GM23338 (cell line): ENCODE measurements around the gene GARIN3. TPM values are rescaled to one million over a fixed set of nuclear protein-coding genes. Genes with fewer than 3 reads are reported as not detected.

ENCODE experiments used
- ATAC-seq: fragments of 200-7000 bp; cut with Tn5 transposase; 3 replicates; pipeline ENCODE4 v1.9.1; 2020
- DNase-seq: peaks from one replicate; pipeline ENCODE4 v3.0.0-alpha.2; 2015; ENCODE audit warnings: low spot score
- H2AFZ ChIP-seq: fragments of 200-600 bp; sonication (generic); 2 replicates; pipeline ENCODE4 v1.8.0; 2016; ENCODE audit warnings: antibody characterized with exemption, mild to moderate bottlenecking, moderate library complexity
- H3F3A ChIP-seq: fragments of 200-600 bp; sonication (generic); replicated peaks from 2 replicates; pipeline ENCODE4 v1.8.0; 2017; ENCODE audit warnings: antibody characterized with exemption, mixed run types, low read depth
- H3K27ac ChIP-seq: fragments of 200-600 bp; sonication (generic); 2 replicates; pipeline ENCODE4 v1.6.1; 2016; ENCODE audit warnings: low read depth
- H3K27me3 ChIP-seq: fragments of 200-600 bp; sonication (generic); 2 replicates; pipeline ENCODE4 v1.8.0; 2016; ENCODE audit warnings: mild to moderate bottlenecking, mixed run types, moderate library complexity; ENCODE audit not compliant: insufficient read depth
- H3K36me3 ChIP-seq: fragments of 200-600 bp; sonication (generic); 2 replicates; pipeline ENCODE4 v1.8.0; 2016; ENCODE audit warnings: mild to moderate bottlenecking; ENCODE audit not compliant: insufficient read depth
- H3K4me1 ChIP-seq: fragments of 200-600 bp; sonication (generic); 2 replicates; pipeline ENCODE4 v1.8.0; 2016; ENCODE audit warnings: mild to moderate bottlenecking, moderate library complexity; ENCODE audit not compliant: insufficient read depth
- H3K4me2 ChIP-seq: fragments of 200-600 bp; sonication (generic); 2 replicates; pipeline ENCODE4 v1.7.1; 2017; ENCODE audit warnings: mixed run types
- H3K4me3 ChIP-seq: fragments of 200-600 bp; sonication (generic); 2 replicates; pipeline ENCODE4 v1.6.1; 2016; ENCODE audit warnings: mixed run types
- H3K79me2 ChIP-seq: fragments of 200-600 bp; sonication (generic); replicated peaks from 2 replicates; pipeline ENCODE4 v1.8.0; 2017; ENCODE audit warnings: mild to moderate bottlenecking; ENCODE audit not compliant: insufficient read depth
- H3K9me2 ChIP-seq: fragments of 200-600 bp; sonication (generic); 2 replicates; pipeline ENCODE4 v1.8.0; 2017; ENCODE audit not compliant: insufficient read depth
- H4K20me1 ChIP-seq: fragments of 200-600 bp; sonication (generic); replicated peaks from 2 replicates; pipeline ENCODE4 v1.8.0; 2017; ENCODE audit warnings: mild to moderate bottlenecking; ENCODE audit not compliant: insufficient read depth
- H3K27ac Mint-ChIP-seq: 2 replicates; pipeline ENCODE4 v1.8.0; 2020; ENCODE audit warnings: inconsistent platforms, mild to moderate bottlenecking, moderate library complexity, mixed read lengths
- H3K27me3 Mint-ChIP-seq: 3 replicates; pipeline ENCODE4 v1.8.0; 2022; ENCODE audit warnings: low read depth, mild to moderate bottlenecking, moderate library complexity, mixed read lengths, inconsistent platforms; ENCODE audit not compliant: insufficient read depth, poor library complexity
- H3K36me3 Mint-ChIP-seq: 3 replicates; pipeline ENCODE4 v1.8.0; 2021; ENCODE audit warnings: low read depth, mild to moderate bottlenecking, inconsistent platforms, moderate library complexity, mixed read lengths
- H3K4me1 Mint-ChIP-seq: 3 replicates; pipeline ENCODE4 v1.8.0; 2020; ENCODE audit warnings: mild to moderate bottlenecking, inconsistent platforms, mixed read lengths
- H3K4me3 Mint-ChIP-seq: 3 replicates; pipeline ENCODE4 v1.8.0; 2021; ENCODE audit warnings: moderate library complexity, mild to moderate bottlenecking, inconsistent platforms, mixed read lengths
- H3K9me3 Mint-ChIP-seq: 3 replicates; pipeline ENCODE4 v1.8.0; 2020; ENCODE audit warnings: moderate library complexity, mild to moderate bottlenecking, inconsistent platforms, mixed read lengths
- CREB1 ChIP-seq: fragments of 250-450 bp; sonication (Bioruptor Pico); IDR thresholded peaks from 2 replicates; pipeline ENCODE4 v1.5.0; 2020; ENCODE audit warnings: low read depth, mild to moderate bottlenecking, moderate library complexity
- CTCF ChIP-seq, 2 experiments: fragments of 200-600 bp in 1 of 2; sonication (generic) in 1 of 2; conservative IDR thresholded peaks; 2 replicates each; pipeline versions ENCODE4 v1.5.1 to v1.6.1; 2016 to 2017; ENCODE audit warnings: antibody characterized with exemption in 2 of 2, low read depth in 2 of 2, mild to moderate bottlenecking in 2 of 2, moderate library complexity in 1 of 2
- EZH2 ChIP-seq: fragments of 200-600 bp; sonication (generic); IDR thresholded peaks from one replicate; pipeline ENCODE4 v1.8.0; 2017; ENCODE audit warnings: antibody characterized with exemption, mild to moderate bottlenecking, low read depth; ENCODE audit not compliant: unreplicated experiment
- EZH2phosphoT487 ChIP-seq: fragments of 200-600 bp; sonication (generic); IDR thresholded peaks from one replicate; pipeline ENCODE4 v1.8.1; 2018; ENCODE audit warnings: antibody characterized with exemption; ENCODE audit not compliant: unreplicated experiment
- JUNB ChIP-seq: IDR thresholded peaks from one replicate; pipeline ENCODE4 v1.6.1; 2016; ENCODE audit warnings: antibody characterized with exemption; ENCODE audit not compliant: unreplicated experiment
- NANOG ChIP-seq: IDR thresholded peaks from 2 replicates; pipeline ENCODE4 v1.6.1; 2016; ENCODE audit warnings: antibody characterized with exemption, borderline replicate concordance
- POLR2AphosphoS5 ChIP-seq: IDR thresholded peaks from 2 replicates; pipeline ENCODE4 v1.6.1; 2016; ENCODE audit warnings: antibody characterized with exemption, low read depth
- REST ChIP-seq: IDR thresholded peaks from one replicate; pipeline ENCODE4 v1.6.1; 2018; ENCODE audit warnings: antibody characterized with exemption; ENCODE audit not compliant: unreplicated experiment
- STAT1 ChIP-seq: IDR thresholded peaks from one replicate; pipeline ENCODE4 v1.6.1; 2016; ENCODE audit warnings: antibody characterized with exemption; ENCODE audit not compliant: unreplicated experiment
- ZNF114 ChIP-seq: fragments of 250-450 bp; sonication (Bioruptor Pico); IDR thresholded peaks from 2 replicates; pipeline ENCODE4 v1.5.0; 2020; ENCODE audit warnings: mild to moderate bottlenecking, moderate library complexity
- ZNF331 ChIP-seq: fragments of 250-450 bp; sonication (Bioruptor Pico); IDR thresholded peaks from 2 replicates; pipeline ENCODE4 v1.5.0; 2020; ENCODE audit warnings: low read depth, mild to moderate bottlenecking, moderate library complexity
- ZNF462 ChIP-seq: fragments of 250-450 bp; sonication (Bioruptor Pico); IDR thresholded peaks from 2 replicates; pipeline ENCODE4 v1.5.0; 2020; ENCODE audit warnings: mild to moderate bottlenecking, moderate library complexity
- polyA plus RNA-seq: library from polyadenylated mRNA; unstranded; fragments of >200 nt; fragmentation: Nextera tagmentation; extraction: Ambion mirVana; gene quantifications from 2 replicates; pipeline ENCODE4 v1.2.1, GENCODE V29; 2016
- total RNA-seq: library from RNA; depleted of rRNA; stranded (reverse); fragments of >200 nt; shearing (Covaris generic); gene quantifications from 2 replicates; pipeline ENCODE4 v1.2.3, GENCODE V29; 2014
- TF ChIP-seq, protein P1 (sequence below): IDR thresholded peaks from 2 replicates; pipeline ENCODE4 v1.6.1; 2016; ENCODE audit warnings: antibody characterized with exemption

GARIN3 gene
- total and polyA plus RNA-seq, 2 experiments from 2014 or later, result not detected

GRCh38 chr5:157214861-157215513, 48.9 kb upstream of the GARIN3 start:
- Histone ChIP-seq H3K79me2 (no peaks in the 10 kb centered on the region), H3K36me3 (no peaks in the 10 kb centered on the region), H3K9me2 (no peaks in the 10 kb centered on the region), H3K27ac (no peak overlapping the region), H4K20me1 (no peaks in the 10 kb centered on the region), H3F3A (no peaks in the 10 kb centered on the region), H3K27me3 (no peaks in the 10 kb centered on the region), H3K4me2 (no peak overlapping the region), H2AFZ (0 out of 2 replicates have a peak overlapping the region, but pooled peaks have one; percentile 66), H3K4me1 (no peaks in the 10 kb centered on the region), H3K4me3 (no peak overlapping the region)
- H3K9me3 Mint-ChIP-seq, result no peaks in the 10 kb centered on the region
- H3K36me3 Mint-ChIP-seq, result no peaks in the 10 kb centered on the region
- H3K27me3 Mint-ChIP-seq, result no peaks in the 10 kb centered on the region
- ATAC-seq (no peak), DNase-seq (no peak)
- H3K4me3 Mint-ChIP-seq, result no peak overlapping the region
- peaks cover 5% of the 10 kb centered on the region; the same call in 2 of the 3 replicates for H3K4me1 Mint-ChIP-seq
- H3K27ac Mint-ChIP-seq, result no peak overlapping the region
- TF ChIP-seq STAT1, result no peak
- no peak for TF ChIP-seq REST
- no peak for TF ChIP-seq ZNF462
- TF ChIP-seq EZH2, result no peak
- TF ChIP-seq JUNB, result no peak
- TF ChIP-seq ZNF331 (CRISPR knock-in tag), result no peak
- TF ChIP-seq EZH2phosphoT487, result no peak
- TF ChIP-seq CREB1 (CRISPR knock-in tag), result no peak
- TF ChIP-seq, protein P1, sequence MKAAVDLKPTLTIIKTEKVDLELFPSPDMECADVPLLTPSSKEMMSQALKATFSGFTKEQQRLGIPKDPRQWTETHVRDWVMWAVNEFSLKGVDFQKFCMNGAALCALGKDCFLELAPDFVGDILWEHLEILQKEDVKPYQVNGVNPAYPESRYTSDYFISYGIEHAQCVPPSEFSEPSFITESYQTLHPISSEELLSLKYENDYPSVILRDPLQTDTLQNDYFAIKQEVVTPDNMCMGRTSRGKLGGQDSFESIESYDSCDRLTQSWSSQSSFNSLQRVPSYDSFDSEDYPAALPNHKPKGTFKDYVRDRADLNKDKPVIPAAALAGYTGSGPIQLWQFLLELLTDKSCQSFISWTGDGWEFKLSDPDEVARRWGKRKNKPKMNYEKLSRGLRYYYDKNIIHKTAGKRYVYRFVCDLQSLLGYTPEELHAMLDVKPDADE, result no peak
- no peak for TF ChIP-seq POLR2AphosphoS5
- TF ChIP-seq CTCF (conservative IDR thresholded peaks at IDR 0.05; ENCODE audit: low read depth in 2 of 2), result no peak
- no peak for TF ChIP-seq NANOG
- TF ChIP-seq ZNF114 (CRISPR knock-in tag), result no peak
